ENCODE data around the gene GPR137.

GPR137 gene

DNA sequence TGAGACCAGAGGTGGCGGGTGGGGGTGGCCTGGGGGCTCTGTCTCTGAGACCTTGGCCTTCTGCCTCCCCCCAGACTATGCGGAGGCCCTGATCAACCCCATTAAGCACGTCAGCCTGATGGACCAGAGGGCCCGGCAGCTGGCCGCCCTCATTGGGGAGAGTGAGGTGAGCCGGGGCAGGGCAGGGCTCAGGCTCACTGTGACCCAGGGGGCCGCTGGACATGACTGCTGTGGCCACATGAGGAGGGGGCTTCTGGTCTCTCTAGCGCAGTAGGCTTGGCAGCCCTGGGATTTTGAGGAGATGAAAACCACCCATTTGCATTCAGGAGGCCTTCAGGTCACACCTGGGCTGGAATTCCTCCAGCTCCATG, 21.7 kb upstream of the GPR137 start:
- no peak for DNase-seq

DNA sequence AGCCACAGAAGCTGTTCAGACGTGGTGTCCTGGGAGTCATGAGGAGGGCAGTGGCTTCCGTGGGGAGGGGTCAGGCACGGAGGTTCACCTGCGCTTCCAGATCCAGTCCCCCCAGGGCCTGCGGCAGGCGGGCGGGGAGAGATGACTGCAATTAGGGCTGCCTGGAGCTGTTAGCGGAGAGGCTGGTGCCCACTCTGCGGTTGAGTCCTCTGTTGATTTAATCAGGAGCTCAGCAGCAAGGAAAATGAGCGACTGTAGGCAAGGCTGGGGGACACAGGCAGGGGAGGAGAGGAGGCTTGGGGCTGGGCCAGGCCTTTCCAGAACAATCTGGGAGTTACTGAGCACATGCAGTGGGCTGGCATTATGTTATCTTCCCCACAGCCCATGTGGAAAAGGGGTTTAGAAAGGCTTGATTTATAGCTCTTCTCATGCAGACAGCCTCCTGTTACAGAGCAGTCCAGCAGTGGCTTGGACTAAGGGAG, 21.2 kb upstream of the GPR137 start:
- no peak for DNase-seq

DNA sequence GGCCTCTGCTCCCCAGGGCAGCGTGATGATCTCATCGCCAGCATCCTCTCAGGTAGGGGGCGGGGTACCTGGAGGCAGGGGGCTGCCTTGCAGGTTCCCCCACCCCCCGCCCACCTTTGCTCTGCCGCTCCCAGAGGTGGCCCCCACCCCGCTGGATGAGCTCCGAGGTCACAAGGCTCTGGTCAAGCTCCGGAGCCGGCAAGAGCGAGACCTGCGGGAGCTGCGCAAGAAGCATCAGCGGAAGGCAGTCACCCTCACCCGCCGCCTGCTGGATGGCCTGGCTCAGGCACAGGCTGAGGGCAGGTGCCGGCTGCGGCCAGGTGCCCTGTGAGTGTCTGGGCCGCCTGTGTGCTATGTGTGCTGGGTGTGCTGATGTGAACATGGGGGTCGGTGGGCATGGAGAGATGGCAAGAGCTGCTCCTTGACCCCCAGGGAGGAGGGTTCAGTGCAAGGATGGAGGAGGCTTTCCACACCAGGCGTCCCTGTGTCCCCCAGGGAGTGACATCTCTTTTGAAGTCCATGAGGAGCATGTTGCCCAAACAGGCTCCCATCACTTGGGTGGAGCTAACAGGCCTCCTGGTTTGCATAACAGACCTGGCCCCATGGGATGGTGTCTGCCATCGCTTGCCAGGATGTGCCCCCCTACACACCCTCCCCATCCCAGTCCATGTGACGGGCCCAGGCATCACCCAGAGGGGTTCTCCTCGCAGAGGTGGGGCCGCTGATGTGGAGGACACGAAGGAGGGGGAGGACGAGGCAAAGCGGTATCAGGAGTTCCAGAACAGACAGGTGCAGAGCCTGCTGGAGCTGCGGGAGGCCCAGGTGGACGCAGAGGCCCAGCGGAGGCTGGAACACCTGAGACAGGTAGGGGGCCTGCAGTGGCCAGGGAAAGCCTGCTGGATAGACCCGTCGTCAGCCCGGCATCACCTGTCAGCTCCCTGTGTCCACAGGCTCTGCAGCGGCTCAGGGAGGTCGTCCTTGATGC, 20.2 kb upstream of the GPR137 start:
- DNase-seq: no peak

DNA sequence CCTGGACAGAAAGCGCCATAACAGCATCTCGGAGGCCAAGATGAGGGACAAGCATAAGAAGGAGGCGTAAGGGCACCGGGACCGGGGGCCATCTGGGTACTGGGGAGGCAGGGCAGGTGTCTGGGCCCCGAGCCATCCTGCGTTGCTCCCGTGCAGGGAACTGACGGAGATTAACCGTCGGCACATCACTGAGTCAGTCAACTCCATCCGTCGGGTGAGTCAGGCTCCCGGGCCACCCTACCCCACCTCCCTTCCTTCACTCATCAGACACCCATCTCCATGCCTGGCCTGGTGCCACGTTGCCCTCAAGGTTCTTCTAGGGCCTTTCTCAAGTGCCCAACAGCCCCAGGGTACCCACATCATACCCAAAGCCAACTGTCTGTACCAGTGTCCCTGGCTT, 19.3 kb upstream of the GPR137 start:
- DNase-seq: no peak

DNA sequence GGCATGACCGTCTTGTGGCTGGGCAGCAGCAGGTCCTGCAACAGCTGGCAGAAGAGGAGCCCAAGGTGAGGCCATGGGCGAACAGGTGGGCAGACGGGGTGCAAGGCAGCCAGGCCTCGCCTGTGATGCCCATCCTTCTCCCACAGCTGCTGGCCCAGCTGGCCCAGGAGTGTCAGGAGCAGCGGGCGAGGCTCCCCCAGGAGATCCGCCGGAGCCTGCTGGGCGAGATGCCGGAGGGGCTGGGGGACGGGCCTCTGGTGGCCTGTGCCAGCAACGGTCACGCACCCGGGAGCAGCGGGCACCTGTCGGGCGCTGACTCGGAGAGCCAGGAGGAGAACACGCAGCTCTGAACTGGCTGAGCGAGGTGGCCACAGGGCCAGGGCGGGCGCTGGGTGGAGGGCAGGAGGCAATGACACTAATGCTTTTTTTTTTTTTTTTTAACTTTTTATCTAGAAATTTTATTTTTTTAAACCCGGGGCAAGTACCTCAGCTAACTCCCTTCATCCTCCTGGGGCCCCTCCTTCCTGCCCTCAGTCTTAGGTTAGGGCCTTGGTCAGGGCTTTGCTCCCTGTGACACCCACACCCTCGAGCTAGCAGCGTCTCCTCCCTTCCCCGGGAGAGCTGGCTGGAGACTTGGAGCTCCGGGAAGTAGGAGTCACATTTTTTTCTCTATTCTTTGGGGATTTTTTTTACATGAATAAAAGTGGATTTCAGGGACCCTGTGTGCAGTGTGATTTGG, 18.3 kb upstream of the GPR137 start:
- DNase-seq: no peak

DNA sequence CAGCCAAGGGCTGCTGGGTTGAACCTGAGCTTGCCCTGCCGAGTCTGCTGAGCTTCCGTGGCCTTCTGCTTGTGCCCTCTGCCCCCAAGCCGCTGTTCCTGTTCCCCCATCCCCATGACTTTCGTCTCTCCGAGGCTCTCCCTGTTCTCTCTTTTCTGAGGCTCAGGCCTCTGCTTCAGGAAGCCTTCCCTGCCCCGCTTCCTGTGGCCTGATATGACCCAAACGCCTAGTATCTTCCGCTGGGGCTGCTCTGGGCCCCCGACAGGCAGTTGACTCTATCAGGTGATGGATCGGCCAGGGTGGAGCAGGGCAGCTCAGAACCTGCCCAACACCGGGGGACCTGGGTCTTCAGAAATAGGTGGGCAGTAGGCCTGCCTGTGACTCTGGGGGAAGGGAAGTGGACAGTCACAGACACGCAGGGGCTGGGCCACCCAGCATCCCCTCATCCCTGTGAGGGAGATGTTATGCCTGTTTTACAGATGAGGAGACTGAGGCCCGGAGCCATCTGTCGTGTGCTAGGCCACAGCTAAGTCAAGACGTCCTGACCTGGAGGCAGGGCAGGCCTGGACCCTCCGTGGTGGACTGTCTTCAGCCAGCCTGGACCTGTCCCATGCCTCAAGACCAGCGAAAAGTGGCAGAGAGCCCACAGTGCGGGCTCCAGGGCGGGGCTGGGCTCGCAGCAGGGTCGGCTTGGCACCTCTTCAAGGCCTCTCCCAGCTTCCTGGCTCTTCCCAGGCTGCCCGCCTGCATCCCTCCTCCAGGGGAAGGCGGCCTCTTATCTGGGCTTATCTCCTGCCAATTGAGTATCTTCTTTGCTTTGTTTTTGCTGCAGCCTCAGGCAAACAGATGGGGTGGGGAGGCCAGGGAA, 17.4 kb upstream of the GPR137 start:
- peak; percentile 24 for DNase-seq

DNA sequence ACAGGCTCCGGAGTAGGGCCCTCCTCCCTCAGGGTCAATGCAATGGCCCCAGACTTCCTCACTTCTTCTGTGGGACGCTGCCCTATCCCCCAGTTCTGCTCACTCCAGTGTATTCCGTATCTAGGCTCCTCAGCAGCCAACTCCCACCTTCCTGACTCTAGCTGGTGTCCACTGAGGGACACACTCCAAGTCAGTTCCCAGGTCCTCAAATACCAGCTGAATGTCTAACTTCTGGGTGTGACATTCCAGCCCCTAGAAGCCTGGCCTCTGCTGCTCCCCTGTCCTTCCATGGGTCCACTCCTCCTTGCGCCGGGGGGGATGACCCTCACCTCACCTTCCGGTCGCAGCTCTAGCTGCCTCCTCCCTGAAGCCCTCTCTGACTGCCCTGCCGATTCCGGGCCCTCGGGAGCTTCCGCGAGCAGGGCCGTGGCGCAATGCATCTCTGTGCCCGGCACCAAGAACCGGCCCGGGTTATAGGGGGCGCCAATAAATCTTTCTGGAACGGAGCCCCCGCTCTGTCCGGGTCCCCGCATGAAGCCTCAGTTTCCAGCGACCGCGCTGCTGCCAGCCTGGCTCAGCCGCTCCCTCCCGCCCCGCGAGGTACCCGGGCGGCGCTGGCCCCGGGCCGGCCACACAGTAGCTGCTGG, 16.6 kb upstream of the GPR137 start:
- DNase-seq: peak; percentile 16

DNA sequence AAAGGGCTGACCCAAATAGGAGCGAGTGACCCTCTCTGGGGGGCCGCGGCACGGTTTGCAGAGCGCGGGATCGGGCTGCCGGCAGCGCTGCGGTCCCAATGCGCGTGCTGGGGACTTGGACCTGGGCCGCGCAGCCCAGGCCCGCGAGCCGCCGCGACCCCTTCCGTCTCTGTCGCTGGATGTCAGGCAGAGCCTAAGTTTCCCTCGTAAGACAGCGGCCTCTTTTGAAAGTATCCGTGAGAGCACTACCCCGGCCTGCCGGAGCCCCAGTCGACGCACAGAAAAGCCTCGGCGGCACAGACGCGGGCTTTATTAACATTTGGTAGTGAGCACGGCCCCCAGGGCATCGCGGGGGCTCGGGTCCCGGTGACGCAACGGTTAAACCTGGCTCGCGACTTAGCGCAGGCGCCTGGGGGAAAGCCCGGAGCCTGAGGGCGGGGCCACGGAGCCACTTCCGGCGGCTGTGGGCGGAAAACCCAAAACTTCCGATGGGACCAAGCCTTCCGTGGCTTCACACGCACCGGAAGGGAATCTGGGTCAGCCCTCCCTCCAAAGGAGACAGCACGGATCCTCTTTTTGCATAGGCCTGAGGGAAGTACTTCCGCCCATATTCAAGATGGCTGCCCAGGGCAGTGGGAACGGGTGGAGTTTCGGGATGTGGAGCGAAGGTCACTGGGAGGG, 16.0 kb upstream of the GPR137 start:
- DNase-seq: peak; percentile 100

DNA sequence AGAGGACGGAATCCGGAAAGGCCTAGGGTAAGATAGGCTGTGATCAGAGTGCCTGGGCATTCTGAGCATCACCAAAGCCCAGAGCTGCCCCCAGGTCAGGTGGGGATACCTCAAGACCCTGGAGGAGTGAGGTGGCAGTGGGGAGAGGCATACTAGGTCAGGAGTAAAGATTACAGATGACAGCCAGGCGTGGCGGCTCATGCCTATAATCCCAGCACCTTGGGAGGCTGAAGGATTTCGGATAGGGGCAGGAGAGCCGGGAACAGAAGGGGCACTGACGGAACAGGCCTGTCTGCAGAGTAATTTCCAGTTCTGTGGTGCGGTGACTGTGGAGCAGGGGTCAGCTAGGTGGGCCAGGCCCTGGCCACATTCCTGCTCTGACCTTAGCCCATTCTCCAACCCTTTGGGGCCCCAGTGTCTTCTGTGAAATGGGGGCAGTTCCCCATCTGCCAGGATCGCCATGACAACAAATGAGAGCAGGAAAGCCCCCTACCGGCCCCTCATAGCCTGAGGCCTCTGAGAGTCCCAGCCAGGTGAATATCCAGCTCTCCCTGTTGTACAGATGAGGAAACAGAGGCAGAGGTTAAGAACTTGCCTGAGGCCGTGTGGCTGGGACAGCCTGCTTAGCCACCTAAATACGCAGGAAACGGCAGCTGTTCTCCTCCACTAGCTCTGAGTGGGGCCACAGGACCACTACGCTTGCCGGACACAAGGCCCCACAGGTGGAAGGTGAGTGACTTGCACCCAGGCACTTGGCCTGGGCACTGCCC, 10.4 kb upstream of the GPR137 start:
- no peak for DNase-seq

DNA sequence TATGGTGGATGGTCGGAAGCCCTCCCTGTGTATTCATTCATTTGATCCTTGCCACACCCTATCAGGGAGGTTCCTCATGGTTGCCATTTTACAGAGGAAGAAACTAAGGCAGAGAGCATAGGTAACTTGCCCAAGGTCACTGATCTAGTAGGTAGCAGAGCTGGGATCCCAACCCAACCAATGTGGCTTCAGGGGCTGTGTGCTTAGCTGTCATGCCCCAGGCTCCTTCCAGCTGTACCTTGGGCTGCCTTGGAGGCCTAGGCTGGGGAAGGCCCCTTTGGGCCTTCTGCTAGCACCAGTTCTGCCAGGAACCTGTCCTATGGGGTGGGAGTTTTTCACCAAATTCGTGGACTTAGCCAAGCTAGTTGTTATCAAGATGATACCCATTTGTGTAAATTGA, 9.8 kb upstream of the GPR137 start:
- no peak for DNase-seq

DNA sequence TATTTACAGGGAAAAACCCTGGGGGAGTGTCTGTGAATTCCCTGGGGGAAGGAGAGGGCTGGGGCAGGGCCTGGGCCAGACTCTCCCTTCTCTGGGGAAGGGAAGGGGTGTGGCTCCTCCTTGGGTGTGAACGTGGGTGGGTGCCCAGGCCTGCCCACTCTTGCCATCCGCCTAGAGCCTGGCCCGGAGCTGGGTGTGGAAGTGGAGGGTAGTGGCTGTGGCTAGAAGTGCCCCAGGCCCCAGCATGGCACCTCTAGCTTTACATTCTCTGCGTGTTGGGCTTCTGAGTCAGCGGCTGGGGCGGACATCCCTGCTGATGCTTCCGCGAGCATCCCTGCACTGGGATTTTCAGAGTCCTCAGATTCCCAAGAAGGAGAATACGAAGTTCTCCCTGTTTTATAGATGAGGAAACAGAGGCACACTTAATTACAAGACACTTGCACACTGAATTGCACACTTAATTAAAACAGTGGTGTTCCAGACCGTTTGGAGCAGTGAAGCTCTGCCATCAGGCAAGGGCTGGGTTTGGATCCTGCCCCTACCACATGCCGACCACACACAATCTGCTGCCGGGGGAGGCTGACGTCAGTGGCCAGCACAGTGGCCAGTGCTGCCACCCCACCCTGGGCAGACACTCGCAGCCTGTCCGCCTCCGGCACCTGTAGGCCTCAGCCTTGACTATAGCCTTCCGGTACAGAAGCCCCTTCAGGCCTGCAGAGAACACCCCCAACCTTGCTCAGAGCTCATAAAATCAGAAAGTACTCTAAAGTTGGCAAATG, 8.8 kb upstream of the GPR137 start:
- DNase-seq: no peak

DNA sequence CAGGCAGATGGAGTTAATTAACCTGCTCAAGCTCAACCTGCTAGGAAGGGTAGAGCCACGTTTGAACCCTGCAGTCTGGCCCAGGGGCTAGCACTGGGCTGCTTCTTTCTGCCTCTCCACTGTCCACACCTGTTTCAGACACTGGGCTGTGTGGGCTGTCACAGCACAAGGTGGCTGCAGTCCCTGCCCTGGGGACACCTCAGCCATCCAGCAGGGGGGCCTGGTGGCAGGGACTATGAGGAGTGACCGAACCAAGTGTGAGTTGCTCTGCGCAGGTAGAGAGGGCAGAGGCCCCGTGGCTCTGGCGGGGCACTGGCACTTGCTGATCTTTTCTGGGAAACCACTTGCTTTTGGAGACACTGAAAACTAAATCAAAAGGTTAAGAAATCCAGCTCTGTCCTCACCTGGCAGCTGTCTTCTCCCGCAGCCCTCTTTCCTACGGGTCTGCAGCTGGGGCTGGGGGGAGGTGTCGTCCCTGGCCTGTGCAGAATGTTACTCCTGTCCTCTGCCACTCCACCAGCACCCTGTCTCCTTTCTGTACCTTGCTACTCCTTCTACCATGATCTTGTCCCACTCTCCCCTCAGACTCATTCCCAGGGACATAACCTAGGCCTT, 7.0 kb upstream of the GPR137 start:
- no peak for DNase-seq

DNA sequence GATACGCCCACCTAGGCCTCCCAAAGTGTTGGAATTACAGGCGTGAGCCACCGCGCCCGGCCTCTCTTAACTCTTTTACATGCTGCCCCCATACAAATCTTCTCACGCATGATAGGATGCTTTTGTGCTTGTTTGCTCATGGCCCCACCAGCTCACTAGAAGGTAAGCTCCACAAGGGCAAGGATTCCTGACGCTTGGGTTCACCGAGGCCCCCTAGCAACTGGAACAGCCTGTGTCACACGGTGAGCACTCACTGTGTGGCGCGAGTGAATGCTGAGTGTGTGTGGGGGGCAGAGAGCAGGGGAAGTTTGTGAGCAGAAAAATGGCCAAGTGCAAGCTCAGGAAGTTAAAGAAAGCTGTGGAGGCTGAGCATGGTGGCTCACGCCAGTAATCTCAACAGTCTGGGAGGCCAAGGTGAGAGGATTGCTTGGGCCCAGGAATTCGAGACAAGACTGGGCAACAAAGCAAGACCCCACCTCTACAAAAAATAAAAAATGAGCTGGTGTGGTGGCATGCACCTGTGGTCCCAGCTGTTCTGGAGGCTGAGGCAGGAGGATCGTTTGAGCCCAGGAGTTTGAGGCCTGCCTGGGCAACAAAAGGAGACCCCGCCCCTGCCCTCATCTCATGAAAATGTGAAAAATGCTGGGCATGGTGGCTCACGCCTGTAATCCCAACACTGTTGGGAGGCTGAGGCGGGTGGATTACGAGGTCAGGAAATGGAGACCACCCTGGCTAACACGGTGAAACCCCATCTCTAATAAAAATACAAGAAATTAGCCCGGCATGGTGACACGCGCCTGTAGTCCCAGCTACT, 3.5 kb upstream of the GPR137 start:
- no peak for DNase-seq

DNA sequence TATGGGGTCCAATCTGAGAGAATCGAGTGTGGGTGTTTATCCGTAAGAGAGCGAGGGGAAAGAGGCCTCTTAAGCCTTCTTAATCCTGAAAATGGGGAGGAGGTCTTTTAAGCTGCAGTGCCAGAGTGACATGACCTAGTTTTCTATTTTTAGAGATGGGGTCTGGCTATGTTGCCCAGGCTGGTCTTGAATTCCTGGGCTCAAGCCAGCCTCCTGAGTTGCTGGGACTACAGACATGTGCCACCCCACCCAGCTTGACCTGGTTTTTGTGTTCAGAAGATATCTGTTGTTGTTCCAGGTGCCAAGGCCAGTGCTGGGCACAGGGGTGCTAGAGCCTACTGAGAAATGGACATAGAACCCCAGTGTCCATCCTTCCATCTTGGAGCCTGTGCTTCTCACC, 2.6 kb upstream of the GPR137 start:
- no peak for DNase-seq

DNA sequence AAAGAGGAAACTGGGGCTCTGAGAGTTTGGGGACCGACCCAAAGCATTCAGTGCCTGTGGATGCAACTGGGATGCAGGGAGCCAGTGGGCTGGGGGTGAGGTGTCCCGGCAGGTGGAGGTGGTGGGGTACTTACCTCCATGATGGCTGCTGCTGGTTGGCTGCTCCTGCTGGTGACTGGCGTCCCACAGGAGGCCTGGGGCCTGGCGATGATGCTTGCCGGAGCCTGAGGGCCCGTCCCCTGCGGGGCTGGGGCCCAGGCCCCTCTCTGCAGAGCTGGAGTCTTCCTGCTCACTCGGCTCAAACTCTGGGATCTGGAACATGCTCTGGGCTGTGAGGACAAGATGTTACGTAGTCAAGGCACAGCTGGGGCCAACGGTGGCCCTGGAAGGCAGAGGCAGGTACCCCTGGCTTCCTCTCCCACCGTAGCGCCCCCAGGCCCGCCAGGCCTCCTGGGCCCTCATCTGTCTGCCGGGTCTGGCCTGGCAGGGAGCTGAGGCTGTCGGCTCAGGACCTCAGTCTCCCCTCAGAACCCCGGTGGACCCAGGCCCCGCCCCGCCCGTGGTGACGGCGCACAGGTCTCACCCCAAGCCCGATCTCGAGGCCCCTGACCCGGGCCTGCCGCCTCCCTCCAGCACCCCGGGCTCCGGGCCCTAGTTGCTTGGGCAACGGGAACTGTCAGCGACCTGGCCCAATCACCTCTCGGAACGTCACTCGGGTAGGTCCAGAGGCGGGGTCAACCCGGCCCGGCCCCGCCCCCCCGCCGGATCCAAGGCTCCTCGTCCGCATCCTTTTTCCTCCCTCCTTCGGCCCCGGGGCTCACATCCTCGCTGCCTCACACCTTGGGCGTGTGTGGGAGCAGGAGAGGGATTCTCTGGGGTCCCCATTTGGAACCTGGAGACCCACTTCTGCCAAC, 1.3 kb upstream of the GPR137 start, which contains the start of gene BAD:
Gene BAD (minus strand): TSS at position 618 of the 914 bp plus-strand sequence. CDS start 297 bp downstream, at position 321.
- peak; percentile 90 for DNase-seq

DNA sequence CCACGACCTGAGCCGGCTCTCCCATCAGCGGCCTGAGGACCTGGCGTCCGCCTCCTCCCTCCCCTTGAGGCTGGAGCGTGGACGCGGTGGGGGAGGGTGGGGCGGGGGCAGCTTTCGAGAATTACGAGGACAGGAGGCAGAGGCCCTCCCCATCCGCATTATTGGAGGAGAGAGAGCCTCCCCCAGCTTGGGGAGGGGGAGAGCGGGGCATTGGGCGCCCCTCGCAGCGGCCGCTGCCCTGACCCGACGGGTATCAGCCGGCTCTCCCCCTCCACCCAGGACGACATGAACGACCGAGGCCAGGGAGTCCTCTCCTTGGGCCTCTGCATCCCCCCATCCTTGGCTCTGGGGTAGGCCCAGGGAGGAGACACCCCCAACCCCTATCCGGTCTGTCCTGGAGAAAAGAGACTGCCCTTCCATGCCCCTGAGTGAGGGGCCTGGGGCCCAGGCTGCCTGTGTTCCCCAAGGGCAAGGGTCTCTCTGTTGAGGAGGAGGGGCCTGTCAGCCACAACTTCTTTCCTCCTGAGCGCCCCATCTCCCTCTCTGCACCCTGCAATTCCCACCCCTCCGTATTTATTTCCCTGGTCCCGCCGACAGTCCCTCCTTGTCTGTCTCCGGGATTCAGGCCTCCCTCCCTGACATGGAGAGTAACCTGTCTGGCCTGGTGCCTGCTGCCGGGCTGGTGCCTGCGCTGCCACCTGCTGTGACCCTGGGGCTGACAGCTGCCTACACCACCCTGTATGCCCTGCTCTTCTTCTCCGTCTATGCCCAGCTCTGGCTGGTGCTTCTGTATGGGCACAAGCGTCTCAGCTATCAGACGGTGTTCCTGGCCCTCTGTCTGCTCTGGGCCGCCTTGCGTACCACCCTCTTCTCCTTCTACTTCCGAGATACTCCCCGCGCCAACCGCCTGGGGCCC, 495 bp downstream of the GPR137 start:
- no peak for DNase-seq

All from fibroblast of skin of abdomen (primary cell).